CD4-positive, alpha-beta T cell treated with Interleukin-2 at 100 ng/mL for 4 hours (primary cell): Measurements from ENCODE around the gene ECE2.

Experiments
- DNase-seq: peaks from one replicate; pipeline ENCODE4 v3.0.0-alpha.2; 2020; ENCODE audit warnings: low spot score

The ECE2 gene

GRCh38 chr3:184275961-184276910, at the start of gene ECE2:
Gene ECE2 (plus strand): TSS chr3:184276022. CDS start chr3:184276154, 132 bp downstream.
- DNase-seq = no peak

DNA sequence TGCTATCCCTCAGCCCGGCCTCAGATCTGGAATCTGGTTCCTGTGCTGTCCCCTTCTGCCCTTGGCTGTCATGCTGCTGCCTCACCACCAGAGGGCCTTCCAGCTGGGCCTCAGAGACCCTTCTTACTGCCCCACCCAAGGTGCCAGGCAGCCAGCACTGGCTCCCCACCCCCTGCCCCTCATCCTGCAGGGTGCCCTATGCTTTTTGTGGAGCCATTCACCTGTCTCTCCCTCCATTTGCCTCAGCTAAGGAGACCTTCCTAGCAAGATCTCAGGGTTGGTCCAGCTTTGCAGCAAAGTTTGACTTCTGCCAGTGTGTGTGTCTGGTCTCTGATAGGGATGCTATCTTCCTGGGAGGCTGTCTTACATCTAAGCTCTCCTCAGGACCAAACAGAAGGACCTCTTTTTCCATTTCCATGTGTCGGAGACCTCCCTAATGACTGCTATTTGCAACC, 48.3 kb upstream of the ECE2 start:
- peak; percentile 60 for DNase-seq

GRCh38 chr3:184228376-184229137, 47.3 kb upstream of the ECE2 start:
- no peak for DNase-seq

- peak; percentile 70 for DNase-seq
These were observed 46.3 kb upstream of the ECE2 start, which contains the start of gene VWA5B2 for GRCh38 chr3:184229394-184230080. Gene VWA5B2 (plus strand): TSS chr3:184229585. CDS start chr3:184230529, 944 bp downstream.

DNA sequence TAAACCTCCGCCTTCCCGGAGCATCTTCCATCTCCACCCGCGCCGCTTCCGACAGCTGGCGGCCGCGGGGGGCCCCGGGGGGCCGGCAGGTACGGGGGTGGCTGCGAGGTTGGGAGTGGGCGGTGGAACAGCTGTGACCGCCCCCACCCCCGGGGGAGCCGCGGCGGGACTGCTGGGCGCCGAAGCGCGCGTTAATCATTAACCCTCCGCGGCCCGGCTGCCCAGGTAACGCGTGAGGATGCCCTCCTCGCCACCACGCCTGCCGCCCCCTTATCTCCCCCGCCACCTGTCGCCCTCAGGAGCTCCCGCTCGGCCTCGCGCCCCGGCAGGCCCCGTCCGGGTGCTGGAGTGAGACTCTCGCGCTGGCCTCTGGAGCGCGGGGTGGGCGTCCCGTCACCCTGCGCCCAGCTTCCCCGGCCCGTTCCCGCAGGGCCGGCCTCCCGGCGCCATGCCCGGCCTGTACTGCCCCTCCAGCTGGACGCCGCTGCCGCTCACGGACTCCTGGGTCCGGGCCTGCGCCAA, 45.7 kb upstream of the ECE2 start:
- no peak for DNase-seq

GRCh38 chr3:184230603-184231528, 45.0 kb upstream of the ECE2 start:
- DNase-seq = no peak

DNA sequence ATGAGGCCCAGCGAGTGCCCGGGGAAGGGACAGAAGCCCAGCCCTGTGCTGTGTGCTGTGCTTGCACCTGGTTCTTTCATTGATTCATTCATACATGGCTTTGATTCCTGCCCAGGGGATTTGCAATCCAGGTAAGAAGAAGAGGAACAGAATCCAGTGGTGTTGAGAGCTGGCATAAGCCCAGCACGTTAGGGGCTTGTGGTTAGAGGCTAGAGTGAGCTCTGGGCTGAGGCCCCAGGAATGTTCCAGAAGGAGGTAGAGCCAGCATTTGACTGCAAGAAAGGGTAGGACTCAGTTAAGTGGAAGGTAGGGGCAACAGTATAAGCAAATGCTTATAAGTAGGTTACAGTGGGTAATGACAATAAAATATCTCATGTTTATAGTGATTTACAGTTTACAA, 44.2 kb upstream of the ECE2 start:
- no peak for DNase-seq

- no peak for DNase-seq
These were observed 42.5 kb upstream of the ECE2 start for GRCh38 chr3:184233127-184233843.

DNA sequence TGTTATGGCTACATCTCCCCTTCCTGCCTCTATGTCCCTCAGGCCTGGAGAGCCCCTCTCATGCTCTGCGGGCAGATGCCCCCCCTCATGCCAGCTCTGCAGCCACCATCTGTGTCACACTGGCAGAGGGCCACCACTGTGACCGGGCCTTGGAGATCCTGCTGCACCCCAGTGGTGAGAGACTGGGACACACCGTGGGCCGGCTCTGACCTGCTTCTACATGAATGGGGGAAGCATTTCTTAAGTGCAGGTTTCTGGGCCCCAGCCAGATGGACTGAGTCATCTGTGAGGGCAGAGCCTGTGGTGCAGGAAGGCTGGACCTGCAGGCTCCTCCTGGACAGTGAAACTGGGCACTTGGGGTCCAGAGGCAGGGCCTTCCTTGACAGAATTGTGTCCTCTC, 41.6 kb upstream of the ECE2 start:
- DNase-seq = no peak

- no peak for DNase-seq
These were observed 41.0 kb upstream of the ECE2 start for GRCh38 chr3:184234671-184235380.

DNA sequence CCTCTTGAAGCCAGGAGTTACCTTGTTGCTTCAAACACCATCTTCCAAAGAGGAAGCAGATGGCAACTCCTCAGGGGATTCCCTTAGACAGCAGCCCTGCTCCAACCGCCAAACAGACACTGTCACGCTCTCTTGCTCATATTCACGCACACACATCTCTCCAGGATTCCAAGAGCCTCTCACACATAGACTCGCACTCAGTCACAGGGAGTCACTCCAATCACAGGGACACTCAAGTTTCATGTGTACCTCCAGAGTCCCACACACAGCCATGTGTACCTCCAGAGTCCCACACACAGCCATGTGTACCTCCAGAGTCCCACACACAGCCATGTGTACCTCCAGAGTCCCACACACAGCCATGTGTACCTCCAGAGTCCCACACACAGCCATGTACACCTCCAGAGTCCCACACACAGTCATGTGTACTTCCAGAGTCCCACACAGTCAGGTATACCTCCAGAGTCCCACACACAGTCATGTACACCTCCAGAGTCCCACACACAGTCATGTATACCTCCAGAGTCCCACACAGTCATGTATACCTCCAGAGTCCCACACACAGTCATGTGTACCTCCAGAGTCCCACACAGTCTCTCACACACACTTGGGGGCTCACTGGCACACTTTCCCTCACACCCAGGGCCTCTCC, 40.3 kb upstream of the ECE2 start:
- no peak for DNase-seq

- DNase-seq = no peak
These were observed 39.8 kb upstream of the ECE2 start for GRCh38 chr3:184236033-184236410.

GRCh38 chr3:184236636-184237035, 39.2 kb upstream of the ECE2 start:
- DNase-seq = no peak

DNA sequence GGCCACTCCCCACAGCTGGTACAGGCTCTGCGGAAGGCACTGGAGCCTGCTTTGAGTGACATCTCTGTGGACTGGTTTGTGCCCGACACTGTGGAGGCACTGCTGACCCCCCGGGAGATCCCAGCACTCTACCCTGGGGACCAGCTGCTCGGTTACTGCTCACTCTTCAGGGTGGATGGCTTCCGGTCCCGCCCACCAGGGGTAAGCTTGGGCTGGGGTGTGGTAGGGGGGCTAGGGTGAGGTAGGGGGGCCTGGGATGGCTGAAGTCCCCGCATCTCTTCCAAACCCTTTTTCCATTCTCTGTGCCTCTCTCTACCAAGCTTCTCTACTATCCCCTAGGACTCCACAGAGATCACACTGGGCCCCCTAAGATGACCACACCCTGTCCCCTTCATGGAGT, 38.6 kb upstream of the ECE2 start:
- DNase-seq = no peak

- no peak for DNase-seq
These were observed 38.0 kb upstream of the ECE2 start for GRCh38 chr3:184237807-184238206.

- DNase-seq = no peak
These were observed 37.5 kb upstream of the ECE2 start for GRCh38 chr3:184238246-184238818.

GRCh38 chr3:184239221-184239620, 36.6 kb upstream of the ECE2 start:
- no peak for DNase-seq

DNA sequence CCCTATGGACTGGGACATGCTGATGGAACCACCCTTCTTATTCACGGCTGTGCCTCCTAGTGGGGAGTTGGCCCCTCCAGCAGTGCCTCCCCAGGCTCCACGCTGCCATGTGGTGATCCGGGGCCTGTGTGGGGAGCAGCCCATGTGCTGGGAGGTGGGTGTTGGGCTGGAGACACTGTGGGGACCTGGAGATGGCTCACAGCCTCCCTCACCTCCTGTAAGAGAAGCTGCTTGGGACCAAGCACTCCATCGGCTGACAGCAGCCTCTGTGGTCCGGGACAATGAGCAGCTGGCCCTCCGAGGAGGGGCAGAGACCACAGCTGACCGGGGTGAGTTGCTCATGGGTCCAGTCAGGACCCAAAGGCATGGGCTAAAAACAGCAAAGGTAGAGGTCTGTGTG, 36.1 kb upstream of the ECE2 start:
- no peak for DNase-seq
